Effector memory CD8-positive, alpha-beta T cell (primary cell): ENCODE measurements around the gene S100B.
A peak's percentile ranks its signal among the peaks of the same experiment; 100 is the strongest.

Source experiments
- ATAC-seq: fragments of 150-1000 bp; cut with Tn5 transposase; replicated peaks from 2 replicates; pipeline ENCODE4 v1.10.0; 2021; ENCODE audit warnings: mild to moderate bottlenecking, moderate library complexity
- DNase-seq, 3 experiments: peaks; one replicate each; pipeline ENCODE4 v3.0.0; 2021
- H3K27ac Mint-ChIP-seq, 2 donors: one replicate each; pipeline ENCODE4 v1.8.0; 2022; ENCODE audit warnings: mild to moderate bottlenecking in 2 of 2, mixed read lengths in 2 of 2, moderate library complexity in 2 of 2
- H3K27me3 Mint-ChIP-seq, 2 donors: one replicate each; pipeline ENCODE4 v1.8.0; 2022; ENCODE audit warnings: mixed read lengths in 2 of 2
- H3K36me3 Mint-ChIP-seq: one replicate; pipeline ENCODE4 v1.8.0; 2022; ENCODE audit warnings: mild to moderate bottlenecking, moderate library complexity, mixed read lengths; ENCODE audit not compliant: insufficient read depth
- H3K4me1 Mint-ChIP-seq, 2 donors: one replicate each; pipeline ENCODE4 v1.8.0; 2022; ENCODE audit warnings: low read depth in 2 of 2, mixed read lengths in 2 of 2
- H3K4me3 Mint-ChIP-seq, 2 donors: one replicate each; pipeline ENCODE4 v1.8.0; 2022; ENCODE audit warnings: mild to moderate bottlenecking in 2 of 2, mixed read lengths in 2 of 2, moderate library complexity in 2 of 2
- H3K9me3 Mint-ChIP-seq, 2 donors: one replicate each; pipeline ENCODE4 v1.8.0; 2022; ENCODE audit warnings: mixed read lengths in 2 of 2

S100B gene

GRCh38 chr21:46605767-46606426, 1.0 kb upstream of the S100B start:
- peak overlapping the region; percentile 89 to 93 for H3K27ac Mint-ChIP-seq
- H3K36me3 Mint-ChIP-seq, result no peaks in the 10 kb centered on the region
- no peaks in the 10 kb centered on the region for H3K27me3 Mint-ChIP-seq
- ATAC-seq, result peak; percentile 100
- H3K4me3 Mint-ChIP-seq, result peak overlapping the region; percentile 69 to 79
- H3K4me1 Mint-ChIP-seq, result peaks cover 33 to 34% of the 10 kb centered on the region in 2 donors
- peak; percentile 42 to 53 (median 47) for DNase-seq
- H3K9me3 Mint-ChIP-seq, result no peaks in the 10 kb centered on the region

- Mint-ChIP-seq H3K36me3 (no peaks in the 10 kb centered on the region), H3K4me3 (peak overlapping the region; percentile 63 to 79), H3K27me3 (no peaks in the 10 kb centered on the region), H3K27ac (peak overlapping the region; percentile 44 to 66), H3K9me3 (no peaks in the 10 kb centered on the region), H3K4me1 (peaks cover 27 to 33% of the 10 kb centered on the region in 2 donors)
- DNase-seq (no peak), ATAC-seq (no peak)
Measured at GRCh38 chr21:46604329-46604974, 430 bp downstream of the S100B start.

- peaks cover 27 to 33% of the 10 kb centered on the region in 2 donors for H3K4me1 Mint-ChIP-seq
Measured at GRCh38 chr21:46603228-46603627, 1.7 kb downstream of the S100B start.

GRCh38 chr21:46600978-46601377, 3.9 kb downstream of the S100B start:
- DNase-seq (no peak), ATAC-seq (no peak)
- Mint-ChIP-seq H3K27ac (no peak overlapping the region), H3K9me3 (no peaks in the 10 kb centered on the region), H3K4me1 (peaks cover 14 to 15% of the 10 kb centered on the region in 2 donors), H3K4me3 (no peak overlapping the region), H3K27me3 (no peaks in the 10 kb centered on the region), H3K36me3 (no peaks in the 10 kb centered on the region)

More at GRCh38 chr21:46603228-46603627, 1.7 kb downstream of the S100B start:
- H3K36me3 Mint-ChIP-seq, result no peaks in the 10 kb centered on the region
- no peak overlapping the region for H3K4me3 Mint-ChIP-seq
- H3K27me3 Mint-ChIP-seq, result no peaks in the 10 kb centered on the region
- ATAC-seq (no peak), DNase-seq (no peak)
- no peaks in the 10 kb centered on the region for H3K9me3 Mint-ChIP-seq
- H3K27ac Mint-ChIP-seq, result no peak overlapping the region

GRCh38 chr21:46600305-46600704, 4.6 kb downstream of the S100B start:
- no peak for DNase-seq
- Mint-ChIP-seq H3K4me1 (peaks cover 8 to 9% of the 10 kb centered on the region in 2 donors), H3K4me3 (no peak overlapping the region), H3K9me3 (no peaks in the 10 kb centered on the region), H3K36me3 (no peaks in the 10 kb centered on the region), H3K27me3 (no peaks in the 10 kb centered on the region), H3K27ac (no peak overlapping the region)
- ATAC-seq, result no peak

GRCh38 chr21:46598581-46599572, 6.0 kb downstream of the S100B start:
- DNase-seq, result no peak
- ATAC-seq, result no peak
- peak overlapping the region; percentile 23 to 74 for H3K27ac Mint-ChIP-seq
- no peaks in the 10 kb centered on the region for H3K9me3 Mint-ChIP-seq
- H3K27me3 Mint-ChIP-seq, result no peaks in the 10 kb centered on the region
- peaks cover 1 to 3% of the 10 kb centered on the region in 2 donors for H3K4me1 Mint-ChIP-seq
- no peaks in the 10 kb centered on the region for H3K36me3 Mint-ChIP-seq
- H3K4me3 Mint-ChIP-seq, result no peak overlapping the region

GRCh38 chr21:46597896-46598343, 7.0 kb downstream of the S100B start:
- H3K27me3 Mint-ChIP-seq, result no peaks in the 10 kb centered on the region
- peaks cover 1 to 3% of the 10 kb centered on the region in 2 donors for H3K4me1 Mint-ChIP-seq
- no peak overlapping the region for H3K27ac Mint-ChIP-seq
- no peaks in the 10 kb centered on the region for H3K36me3 Mint-ChIP-seq
- ATAC-seq (no peak), DNase-seq (no peak)
- H3K9me3 Mint-ChIP-seq, result no peaks in the 10 kb centered on the region
- H3K4me3 Mint-ChIP-seq, result no peak overlapping the region

GRCh38 chr21:46597031-46597430, 7.9 kb downstream of the S100B start:
- H3K9me3 Mint-ChIP-seq, result no peaks in the 10 kb centered on the region
- H3K4me1 Mint-ChIP-seq, result peaks cover 0 to 1% of the 10 kb centered on the region in 2 donors
- ATAC-seq, result no peak
- no peak for DNase-seq
- no peak overlapping the region for H3K27ac Mint-ChIP-seq
- no peak overlapping the region for H3K4me3 Mint-ChIP-seq
- H3K36me3 Mint-ChIP-seq, result no peaks in the 10 kb centered on the region
- H3K27me3 Mint-ChIP-seq, result no peaks in the 10 kb centered on the region

GRCh38 chr21:46596201-46596600, 8.7 kb downstream of the S100B start:
- DNase-seq (no peak), ATAC-seq (no peak)
- Mint-ChIP-seq H3K36me3 (no peaks in the 10 kb centered on the region), H3K4me3 (no peak overlapping the region), H3K9me3 (no peaks in the 10 kb centered on the region), H3K4me1 (no peaks in the 10 kb centered on the region), H3K27me3 (no peaks in the 10 kb centered on the region), H3K27ac (peak overlapping the region in 1 of 2 donors; percentile 49)

- Mint-ChIP-seq H3K27ac (no peak overlapping the region), H3K36me3 (no peaks in the 10 kb centered on the region), H3K27me3 (no peaks in the 10 kb centered on the region), H3K9me3 (peaks cover 3 to 16% of the 10 kb centered on the region in 2 donors), H3K4me3 (no peak overlapping the region), H3K4me1 (no peaks in the 10 kb centered on the region)
- DNase-seq (no peak), ATAC-seq (no peak)
Measured at GRCh38 chr21:46594276-46594675, 10.6 kb downstream of the S100B start.

- DNase-seq (no peak), ATAC-seq (no peak)
- peaks cover 17 to 26% of the 10 kb centered on the region in 2 donors for H3K9me3 Mint-ChIP-seq
- no peak overlapping the region for H3K27ac Mint-ChIP-seq
- peaks cover 0 to 8% of the 10 kb centered on the region in 2 donors for H3K27me3 Mint-ChIP-seq
- no peak overlapping the region for H3K4me3 Mint-ChIP-seq
- peaks cover 3% of the 10 kb centered on the region for H3K36me3 Mint-ChIP-seq
- H3K4me1 Mint-ChIP-seq, result peaks cover 5% of the 10 kb centered on the region in 2 donors
Measured at GRCh38 chr21:46585191-46585953, 19.5 kb downstream of the S100B start.

- H3K9me3 Mint-ChIP-seq, result peaks cover 7 to 13% of the 10 kb centered on the region in 2 donors
- no peak overlapping the region for H3K27ac Mint-ChIP-seq
- H3K4me1 Mint-ChIP-seq, result peaks cover 2 to 5% of the 10 kb centered on the region in 2 donors
Measured at GRCh38 chr21:46581780-46582307, 23.0 kb downstream of the S100B start.

More at GRCh38 chr21:46581780-46582307, 23.0 kb downstream of the S100B start:
- H3K27me3 Mint-ChIP-seq, result peaks cover 0 to 8% of the 10 kb centered on the region in 2 donors
- H3K4me3 Mint-ChIP-seq, result no peak overlapping the region
- ATAC-seq (no peak), DNase-seq (no peak)
- H3K36me3 Mint-ChIP-seq, result peaks cover 3% of the 10 kb centered on the region
